ENCODE results near the gene G3BP2.
"Not testable (repeated sequence)": the region's sequence is repeated elsewhere in the genome, so short reads cannot be mapped to it uniquely, and the experiment has no call there.

G3BP2 gene

GRCh38 chr4:75673027-75673958, at the start of gene G3BP2:
Gene G3BP2 (minus strand): TSS chr4:75673411. CDS start chr4:75662025, 11,386 bp downstream.
- peak; percentile 88 for FAIRE-seq

- no peak for FAIRE-seq
These were observed 49.2 kb upstream of the G3BP2 start for GRCh38 chr4:75722417-75722816.

DNA sequence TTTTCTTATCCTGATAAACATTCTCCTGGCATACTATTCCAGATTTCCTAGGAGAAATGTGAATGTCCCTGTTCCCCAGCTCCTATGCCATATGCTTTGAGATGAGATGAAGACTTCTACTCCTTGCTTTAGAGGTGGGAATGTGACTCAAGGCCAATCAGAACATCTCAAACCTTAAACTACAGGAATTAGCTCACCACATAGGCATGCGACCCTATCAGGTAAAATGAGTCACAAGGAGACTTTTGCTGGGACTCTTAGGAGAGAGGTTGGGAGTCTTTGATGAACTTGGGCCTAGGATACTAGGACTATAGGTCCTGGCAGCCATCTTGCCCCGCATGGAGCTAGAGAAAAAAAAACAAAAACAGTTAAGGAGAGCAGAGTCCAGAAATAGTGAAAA, 45.3 kb upstream of the G3BP2 start:
- FAIRE-seq = no peak

DNA sequence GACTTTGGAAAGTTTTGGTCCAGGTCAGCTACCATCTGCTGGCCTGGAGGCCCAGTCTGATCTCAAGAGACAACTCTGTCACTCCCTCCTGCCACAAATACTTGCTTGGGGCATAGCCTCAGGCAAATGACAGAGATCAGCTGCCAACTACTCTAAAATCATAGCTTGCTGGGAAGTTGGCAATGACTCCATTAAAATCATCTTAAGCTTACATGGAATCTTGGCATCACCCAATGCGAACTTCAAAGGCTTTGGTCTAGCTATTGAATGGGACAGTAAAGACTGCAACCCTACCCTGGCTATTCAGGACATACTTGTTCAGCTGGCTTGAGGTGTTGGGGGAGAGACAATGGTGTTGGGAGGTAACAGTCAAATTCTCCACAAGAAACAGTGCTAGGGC, 44.2 kb upstream of the G3BP2 start:
- FAIRE-seq = no peak

GRCh38 chr4:75716054-75716453, 42.8 kb upstream of the G3BP2 start:
- FAIRE-seq = not testable (repeated sequence)

- FAIRE-seq = no peak
These were observed 42.0 kb upstream of the G3BP2 start for GRCh38 chr4:75715105-75715799.

- no peak for FAIRE-seq
These were observed 41.5 kb upstream of the G3BP2 start for GRCh38 chr4:75714704-75715103.

GRCh38 chr4:75714011-75714410, 40.8 kb upstream of the G3BP2 start:
- FAIRE-seq = no peak

GRCh38 chr4:75710246-75710645, 37.0 kb upstream of the G3BP2 start:
- no peak for FAIRE-seq

DNA sequence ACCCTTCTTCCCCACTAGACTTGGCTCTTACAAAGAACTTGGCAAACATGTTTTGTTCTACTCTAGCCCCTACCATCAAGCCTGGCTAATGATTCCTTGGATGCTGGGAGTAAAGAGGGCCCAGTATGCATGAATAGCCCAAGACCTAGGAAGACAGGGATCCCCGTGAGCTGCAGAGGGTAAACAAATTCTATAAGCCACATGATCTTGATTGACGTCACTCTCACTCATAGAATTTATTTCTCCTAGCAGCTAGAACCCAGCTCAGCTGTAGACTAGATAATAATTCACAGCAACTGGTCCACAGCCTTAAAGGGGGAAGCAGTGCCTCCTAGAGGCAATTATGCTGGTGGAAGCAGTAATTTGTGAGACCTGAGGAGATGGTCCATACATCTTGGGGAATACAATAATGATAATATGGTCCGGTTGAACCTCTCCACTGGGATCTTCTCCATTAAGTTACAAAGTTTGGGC, 35.0 kb upstream of the G3BP2 start:
- FAIRE-seq = no peak

DNA sequence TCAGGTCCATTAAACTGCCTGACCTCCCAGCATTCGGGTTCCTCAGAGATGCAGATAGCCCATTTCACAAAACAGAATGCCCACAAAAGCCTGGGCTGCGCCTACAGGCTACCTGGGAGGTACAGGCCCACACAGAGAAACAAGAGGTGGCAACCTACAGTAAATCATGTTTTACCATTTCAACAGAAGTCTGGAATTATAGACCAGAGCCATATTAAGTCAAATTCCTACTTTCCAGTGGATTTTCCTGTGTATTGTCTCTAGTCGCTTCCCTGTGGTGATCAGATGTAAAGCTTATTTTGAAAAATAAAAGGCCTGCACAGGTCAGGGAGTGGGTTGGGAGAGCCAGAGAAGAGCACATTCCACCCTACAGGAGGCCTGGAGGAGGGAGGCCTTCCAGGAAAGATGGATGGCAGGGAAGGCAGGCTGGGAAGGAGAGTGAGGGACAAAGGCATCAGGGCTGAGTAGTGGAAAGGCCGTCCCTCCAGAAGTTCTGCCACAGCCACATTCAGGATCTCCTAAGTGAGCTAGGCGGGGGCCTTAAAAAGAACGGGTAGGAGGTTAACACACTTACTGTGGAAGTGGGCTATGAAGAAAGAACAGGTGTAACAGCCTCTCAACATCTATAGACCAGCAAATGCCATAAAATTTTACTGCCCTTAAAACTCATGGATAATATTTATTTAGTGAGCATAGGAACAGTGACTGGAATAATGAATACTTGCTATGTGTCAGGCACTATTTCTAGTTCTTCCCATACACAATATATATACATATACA, 32.2 kb upstream of the G3BP2 start:
- no peak for FAIRE-seq

- no peak for FAIRE-seq
These were observed 29.8 kb upstream of the G3BP2 start for GRCh38 chr4:75702919-75703411.

- no peak for FAIRE-seq
These were observed 26.1 kb upstream of the G3BP2 start for GRCh38 chr4:75699299-75699698.

DNA sequence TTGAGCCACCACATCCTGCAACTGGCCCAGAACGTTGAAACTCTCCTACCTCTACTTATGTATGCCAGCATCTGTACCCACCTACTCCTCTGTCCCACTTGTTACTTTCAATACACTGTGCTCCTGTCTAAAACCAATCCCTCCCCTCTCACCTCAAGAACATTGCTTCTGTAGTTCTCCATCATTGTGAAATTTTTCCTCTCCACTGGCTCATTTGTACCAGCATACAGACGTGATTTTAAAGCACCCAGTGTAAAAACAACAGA, 25.7 kb upstream of the G3BP2 start:
- no peak for FAIRE-seq

GRCh38 chr4:75698162-75698962, 25.2 kb upstream of the G3BP2 start:
- FAIRE-seq = no peak

- no peak for FAIRE-seq
These were observed 23.4 kb upstream of the G3BP2 start for GRCh38 chr4:75696581-75696980.

- no peak for FAIRE-seq
These were observed 22.9 kb upstream of the G3BP2 start for GRCh38 chr4:75696071-75696470.

- FAIRE-seq = not testable (repeated sequence)
These were observed 18.9 kb upstream of the G3BP2 start for GRCh38 chr4:75692066-75692465.

DNA sequence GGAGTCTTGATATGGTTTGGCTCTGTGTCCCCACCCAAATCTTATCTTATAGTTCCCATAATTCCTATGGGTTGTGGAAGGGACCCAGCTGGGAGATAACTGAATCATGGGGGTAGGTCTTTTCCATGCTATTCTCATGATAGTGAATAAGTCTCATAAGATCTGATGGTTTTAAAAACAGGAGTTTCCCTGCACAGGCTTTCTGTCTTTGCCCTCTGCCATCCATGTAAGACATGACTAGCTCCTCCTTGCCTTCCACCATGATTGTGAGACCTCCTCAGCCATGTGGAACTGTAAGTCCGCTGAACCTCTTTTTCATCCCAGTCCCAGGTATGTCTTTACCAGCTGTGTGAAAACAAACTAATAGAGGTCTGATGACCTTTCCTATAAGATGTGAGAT, 13.9 kb upstream of the G3BP2 start:
- not testable (repeated sequence) for FAIRE-seq

GRCh38 chr4:75686346-75686745, 13.1 kb upstream of the G3BP2 start:
- no peak for FAIRE-seq

GRCh38 chr4:75685546-75686189, 12.5 kb upstream of the G3BP2 start:
- no peak for FAIRE-seq
